A549 (cell line): Measurements from ENCODE around the gene MSI2.

Source experiments
- MYC ChIP-seq: IDR thresholded peaks from 2 replicates; pipeline ENCODE4 v1.6.1; 2012; ENCODE audit warnings: mild to moderate bottlenecking, inconsistent platforms, low read length, improper control_type of control experiment, borderline replicate concordance
- TFCP2L1 ChIP-seq: fragments of 250-450 bp; sonication (Bioruptor Pico); IDR thresholded peaks from 2 replicates; pipeline ENCODE4 v1.5.0; 2021; ENCODE audit warnings: mild to moderate bottlenecking
- TF ChIP-seq, protein P1 (sequence below): fragments of >200 bp; sonication (Bioruptor Twin); formaldehyde crosslinking; IDR thresholded peaks from 3 replicates; pipeline ENCODE4 v1.5.1; 2016

DNA sequence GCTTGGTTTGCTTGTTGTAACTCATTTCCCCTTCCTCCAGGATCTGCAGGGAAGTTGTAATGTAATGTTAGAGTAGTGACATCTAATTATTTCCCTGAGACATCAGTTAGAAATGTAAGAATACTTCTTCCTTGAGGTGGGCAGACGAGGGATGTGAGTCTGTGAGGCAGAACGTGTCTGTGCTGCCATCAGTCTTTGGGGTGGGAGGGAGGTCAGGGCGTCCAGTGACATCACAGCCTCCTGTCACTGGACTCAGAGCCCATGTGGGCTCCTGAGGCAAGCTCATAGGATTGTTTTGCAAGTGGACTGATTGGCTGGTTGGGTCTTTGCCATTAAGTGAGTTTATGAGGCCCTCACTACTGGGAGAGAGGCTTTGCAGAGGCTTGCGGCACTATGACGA, 300.0 kb downstream of the MSI2 start:
- TF ChIP-seq MYC = no peak
- TF ChIP-seq, protein P1, sequence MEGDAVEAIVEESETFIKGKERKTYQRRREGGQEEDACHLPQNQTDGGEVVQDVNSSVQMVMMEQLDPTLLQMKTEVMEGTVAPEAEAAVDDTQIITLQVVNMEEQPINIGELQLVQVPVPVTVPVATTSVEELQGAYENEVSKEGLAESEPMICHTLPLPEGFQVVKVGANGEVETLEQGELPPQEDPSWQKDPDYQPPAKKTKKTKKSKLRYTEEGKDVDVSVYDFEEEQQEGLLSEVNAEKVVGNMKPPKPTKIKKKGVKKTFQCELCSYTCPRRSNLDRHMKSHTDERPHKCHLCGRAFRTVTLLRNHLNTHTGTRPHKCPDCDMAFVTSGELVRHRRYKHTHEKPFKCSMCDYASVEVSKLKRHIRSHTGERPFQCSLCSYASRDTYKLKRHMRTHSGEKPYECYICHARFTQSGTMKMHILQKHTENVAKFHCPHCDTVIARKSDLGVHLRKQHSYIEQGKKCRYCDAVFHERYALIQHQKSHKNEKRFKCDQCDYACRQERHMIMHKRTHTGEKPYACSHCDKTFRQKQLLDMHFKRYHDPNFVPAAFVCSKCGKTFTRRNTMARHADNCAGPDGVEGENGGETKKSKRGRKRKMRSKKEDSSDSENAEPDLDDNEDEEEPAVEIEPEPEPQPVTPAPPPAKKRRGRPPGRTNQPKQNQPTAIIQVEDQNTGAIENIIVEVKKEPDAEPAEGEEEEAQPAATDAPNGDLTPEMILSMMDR = no peak
- TF ChIP-seq TFCP2L1 (CRISPR knock-in tag) = no peak
